GM21619 (cell line): ENCODE measurements around the gene MRRF.

Source experiments
- ATAC-seq: cut with Tn5 transposase; IDR thresholded peaks from one replicate; pipeline ENCODE4 v1.9.1; 2021; ENCODE audit not compliant: unreplicated experiment

MRRF gene

GRCh38 chr9:122264360-122265148 is at the start of gene MRRF, which contains the start of gene RBM18:
Gene MRRF (plus strand): TSS chr9:122264882. CDS start chr9:122270892, 6,010 bp downstream.
Gene RBM18 (minus strand): TSS chr9:122264840. CDS start chr9:122261492, 3,348 bp downstream.
- peak; percentile 79 for ATAC-seq

- no peak for ATAC-seq
Observed at GRCh38 chr9:122215663-122216062, 49.0 kb upstream of the MRRF start.

GRCh38 chr9:122216138-122216797 is 48.4 kb upstream of the MRRF start:
- no peak for ATAC-seq

- ATAC-seq, result no peak
Observed at GRCh38 chr9:122216798-122217418, 47.8 kb upstream of the MRRF start.

- ATAC-seq, result no peak
Observed at GRCh38 chr9:122217640-122218039, 47.0 kb upstream of the MRRF start.

- ATAC-seq, result no peak
Observed at GRCh38 chr9:122218071-122218934, 46.4 kb upstream of the MRRF start.

- ATAC-seq, result no peak
Observed at GRCh38 chr9:122218935-122219855, 45.5 kb upstream of the MRRF start.

GRCh38 chr9:122219856-122220672 is 44.6 kb upstream of the MRRF start:
- ATAC-seq, result no peak

GRCh38 chr9:122220673-122221182 is 44.0 kb upstream of the MRRF start:
- no peak for ATAC-seq

- ATAC-seq, result no peak
Observed at GRCh38 chr9:122221183-122221811, 43.4 kb upstream of the MRRF start.

- ATAC-seq, result no peak
Observed at GRCh38 chr9:122222791-122223190, 41.9 kb upstream of the MRRF start.

GRCh38 chr9:122223435-122223834 is 41.2 kb upstream of the MRRF start:
- ATAC-seq, result no peak

GRCh38 chr9:122225312-122226141 is 39.2 kb upstream of the MRRF start:
- no peak for ATAC-seq

- ATAC-seq, result no peak
Observed at GRCh38 chr9:122226142-122226757, 38.4 kb upstream of the MRRF start.

- no peak for ATAC-seq
Observed at GRCh38 chr9:122226758-122227574, 37.7 kb upstream of the MRRF start.

GRCh38 chr9:122227575-122227900 is 37.1 kb upstream of the MRRF start:
- no peak for ATAC-seq
